Natural killer cell (primary cell): Measurements from ENCODE around the gene GPR137B. TPM values are rescaled to one million over a fixed set of nuclear protein-coding genes. Genes with fewer than 3 reads are reported as not detected.

Experiments used
- ATAC-seq, 3 donors: fragments of 150-1000 bp in 2 of 3; fragments of 200-7000 bp in 1 of 3; cut with Tn5 transposase; 1 replicate in 1 of 3; 2 replicates in 2 of 3; pipeline ENCODE4 v1.10.0; 2021; ENCODE audit warnings: mild to moderate bottlenecking in 2 of 3, moderate library complexity in 2 of 3
- DNase-seq, 2 donors: peaks; one replicate each; pipeline versions ENCODE4 v3.0.0 to v3.0.0-alpha.2; 2013 to 2021; ENCODE audit warnings: mixed read lengths in 1 of 2
- H3K27ac ChIP-seq: one replicate; pipeline ENCODE4 v1.5.1; 2013; ENCODE audit warnings: mild to moderate bottlenecking, low read length
- H3K27me3 ChIP-seq: one replicate; pipeline ENCODE4 v1.6.1; 2013; ENCODE audit warnings: low read length; ENCODE audit not compliant: control insufficient read depth, insufficient read depth
- H3K36me3 ChIP-seq: one replicate; pipeline ENCODE4 v1.6.1; 2013; ENCODE audit warnings: low read length; ENCODE audit not compliant: control insufficient read depth, insufficient read depth
- H3K4me1 ChIP-seq: one replicate; pipeline ENCODE4 v1.6.1; 2013; ENCODE audit warnings: low read length; ENCODE audit not compliant: control insufficient read depth, insufficient read depth
- H3K4me3 ChIP-seq: one replicate; pipeline ENCODE4 v1.5.1; 2013; ENCODE audit warnings: low read length
- H3K9me3 ChIP-seq: one replicate; pipeline ENCODE4 v1.6.1; 2013; ENCODE audit warnings: low read length; ENCODE audit not compliant: control insufficient read depth, insufficient read depth
- H3K27ac Mint-ChIP-seq, 2 donors: one replicate each; pipeline ENCODE4 v1.8.0; 2022; ENCODE audit warnings: mild to moderate bottlenecking in 2 of 2, mixed read lengths in 2 of 2, moderate library complexity in 1 of 2
- H3K27me3 Mint-ChIP-seq, 2 donors: one replicate each; pipeline ENCODE4 v1.8.0; 2022; ENCODE audit warnings: low read depth in 2 of 2, mixed read lengths in 2 of 2
- H3K36me3 Mint-ChIP-seq: one replicate; pipeline ENCODE4 v1.8.0; 2022; ENCODE audit warnings: mixed read lengths
- H3K4me1 Mint-ChIP-seq, 2 donors: one replicate each; pipeline ENCODE4 v1.8.0; 2022; ENCODE audit warnings: mixed read lengths in 2 of 2
- H3K4me3 Mint-ChIP-seq: one replicate; pipeline ENCODE4 v1.8.0; 2022; ENCODE audit warnings: mild to moderate bottlenecking, moderate library complexity, mixed read lengths
- H3K9me3 Mint-ChIP-seq, 2 donors: one replicate each; pipeline ENCODE4 v1.8.0; 2022; ENCODE audit warnings: mixed read lengths in 2 of 2
- CTCF ChIP-seq: fragments of 200-600 bp; IDR thresholded peaks from one replicate; pipeline ENCODE4 v1.8.0; 2022; ENCODE audit warnings: antibody characterized with exemption
- WGBS: methylation state at CpG from one replicate; pipeline ENCODE4 v1.1.7; 2013; ENCODE audit warnings: missing lambda C conversion rate; ENCODE audit not compliant: insufficient coverage; 5-methylcytosine and 5-hydroxymethylcytosine counted together
- intact Hi-C: fragments of 100-400 bp; cut with micrococcal nuclease; formaldehyde crosslinking; loops from one replicate; pipeline ENCODE4 v1.14.2; 2022
- total RNA-seq, 4 donors: library from RNA; stranded (reverse); fragments of 120-200 nt in 1 of 4; gene quantifications; one replicate each; pipeline versions ENCODE4 v1.2.3 to v1.2.4, GENCODE V29; 2013 to 2022

The GPR137B gene
- total RNA-seq, 3 donors from 2014 or later (not counting 1 experiment from before 2014, with no cell fraction given), result 13.3 to 13.8 (median 13.5) TPM

- Histone ChIP-seq H3K27me3 (no peaks in the 10 kb centered on the region), H3K27ac (no peak overlapping the region), H3K4me3 (no peak overlapping the region), H3K36me3 (no peaks in the 10 kb centered on the region), H3K4me1 (peaks cover 9% of the 10 kb centered on the region), H3K9me3 (peaks cover 8% of the 10 kb centered on the region)
- no peaks in the 10 kb centered on the region for H3K36me3 Mint-ChIP-seq
- no peak for TF ChIP-seq CTCF
- peaks cover 7 to 8% of the 10 kb centered on the region in 2 donors for H3K9me3 Mint-ChIP-seq
- no peaks in the 10 kb centered on the region for H3K27me3 Mint-ChIP-seq
- intact Hi-C loops, result no loop called here
- ATAC-seq (no peak), DNase-seq (no peak)
- 89% methylated on average over 4 of the region's 4 CpGs for WGBS
- H3K27ac Mint-ChIP-seq, result no peak overlapping the region
- H3K4me1 Mint-ChIP-seq, result peaks cover 25 to 26% of the 10 kb centered on the region in 2 donors
- no peak overlapping the region for H3K4me3 Mint-ChIP-seq
Observed at GRCh38 chr1:236167578-236167977, 25.2 kb downstream of the GPR137B start.

- peaks cover 3% of the 10 kb centered on the region in 2 donors for H3K9me3 Mint-ChIP-seq
- H3K4me1 ChIP-seq, result peaks cover 7% of the 10 kb centered on the region
- H3K27ac Mint-ChIP-seq, result no peak overlapping the region
- no peak overlapping the region for H3K4me3 ChIP-seq
- WGBS, result 87% methylated on average over 10 of the region's 10 CpGs
- no peaks in the 10 kb centered on the region for H3K27me3 Mint-ChIP-seq
- intact Hi-C loops, result no loop called here
- DNase-seq (no peak), ATAC-seq (no peak)
- H3K4me1 Mint-ChIP-seq, result peaks cover 17 to 18% of the 10 kb centered on the region in 2 donors
- no peak overlapping the region for H3K27ac ChIP-seq
- no peak for TF ChIP-seq CTCF
- no peak overlapping the region for H3K4me3 Mint-ChIP-seq
- H3K36me3 ChIP-seq, result no peaks in the 10 kb centered on the region
- no peaks in the 10 kb centered on the region for H3K36me3 Mint-ChIP-seq
- peaks cover 2% of the 10 kb centered on the region for H3K9me3 ChIP-seq
- H3K27me3 ChIP-seq, result no peaks in the 10 kb centered on the region
Observed at GRCh38 chr1:236168716-236169429, 26.5 kb downstream of the GPR137B start.

- Histone ChIP-seq H3K27ac (no peak overlapping the region), H3K4me1 (no peaks in the 10 kb centered on the region), H3K9me3 (no peaks in the 10 kb centered on the region), H3K4me3 (no peak overlapping the region), H3K36me3 (no peaks in the 10 kb centered on the region), H3K27me3 (no peaks in the 10 kb centered on the region)
- H3K4me3 Mint-ChIP-seq, result no peak overlapping the region
- no peaks in the 10 kb centered on the region for H3K9me3 Mint-ChIP-seq
- no peaks in the 10 kb centered on the region for H3K36me3 Mint-ChIP-seq
- no peaks in the 10 kb centered on the region for H3K4me1 Mint-ChIP-seq
- H3K27me3 Mint-ChIP-seq, result no peaks in the 10 kb centered on the region
- no peak for TF ChIP-seq CTCF
- no peak overlapping the region for H3K27ac Mint-ChIP-seq
- intact Hi-C loops, result no loop called here
- ATAC-seq, result no peak
- no peak for DNase-seq
Observed at GRCh38 chr1:236172041-236172579, 29.8 kb downstream of the GPR137B start.
